Measurements from ENCODE around the gene ASZ1. TPM values are rescaled to one million over a fixed set of nuclear protein-coding genes. Genes with fewer than 3 reads are reported as not detected.

Gene ASZ1
- total RNA-seq, 1 donor from 2014 or later, result not detected

GRCh38 chr7:117403737-117404136 is 23.6 kb downstream of the ASZ1 start:
- intact Hi-C loops (cut with micrococcal nuclease), result no loop called here

- intact Hi-C loops (cut with micrococcal nuclease), result no loop called here
These were observed 25.2 kb downstream of the ASZ1 start for GRCh38 chr7:117402109-117402508.

DNA sequence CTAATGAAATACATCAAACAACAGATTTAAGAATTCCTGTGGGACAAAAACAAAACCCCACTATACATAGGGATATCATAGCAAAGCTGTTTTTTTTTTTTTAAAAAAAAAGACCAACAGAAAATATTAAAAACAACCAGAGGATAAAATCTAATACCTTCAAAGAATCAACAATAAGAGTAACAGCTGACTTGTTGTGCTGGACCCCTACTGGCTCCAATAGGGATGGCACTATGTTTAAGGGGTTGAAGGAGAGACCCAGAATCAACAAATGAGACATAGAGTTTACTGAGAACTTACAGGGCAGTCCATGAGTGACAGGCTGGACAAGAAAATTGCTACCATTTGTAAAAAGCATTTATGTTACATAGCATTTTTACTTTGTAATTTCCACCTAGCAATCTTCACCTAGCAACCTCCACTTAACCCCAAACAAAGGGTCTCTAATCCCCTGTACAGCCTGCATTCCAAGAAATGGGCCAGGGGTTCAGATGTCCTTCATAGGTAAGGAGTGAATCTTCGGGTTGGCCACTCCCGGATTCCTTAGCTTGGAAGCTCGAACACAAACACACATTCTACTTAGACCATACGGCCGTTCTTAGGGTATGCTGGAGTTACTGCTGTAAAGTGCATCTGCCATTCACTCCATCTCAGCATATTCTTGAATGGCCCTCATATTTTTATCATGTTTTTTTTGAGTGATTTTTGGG is 25.8 kb downstream of the ASZ1 start:
- intact Hi-C loops (cut with micrococcal nuclease), result no loop called here

DNA sequence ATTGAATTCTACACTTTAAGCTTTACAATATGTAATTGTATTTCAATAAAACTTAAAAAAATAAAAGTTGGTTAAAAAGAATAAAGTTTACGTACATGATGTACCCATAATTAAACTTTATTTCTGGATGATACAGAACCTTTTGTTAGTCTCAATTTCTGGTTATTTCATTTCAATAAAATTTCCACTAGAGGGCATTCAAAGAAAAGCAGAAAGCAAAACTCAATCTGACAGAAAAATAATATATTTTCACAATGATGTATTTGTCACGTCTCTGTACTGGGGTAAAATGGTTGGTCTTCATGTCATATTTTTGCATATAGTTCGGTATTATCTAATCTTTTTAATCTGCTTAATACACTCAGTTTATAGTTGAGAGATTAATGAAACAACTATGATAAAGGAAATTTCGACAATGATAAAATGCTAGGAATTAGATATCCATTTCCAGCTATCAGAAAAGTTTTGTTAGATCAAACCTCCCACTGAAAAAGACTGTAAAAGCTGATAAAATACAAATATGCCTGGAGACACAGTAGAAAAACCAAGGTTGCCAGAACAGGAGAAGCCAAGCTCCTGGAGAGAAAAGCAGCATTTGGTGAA is 27.4 kb downstream of the ASZ1 start:
- intact Hi-C loops (cut with micrococcal nuclease), result loop anchor here (1.0 to 5.0 kb wide), 3 partner anchors 272 to 753 kb away; no protein-coding TSS in a partner anchor

- intact Hi-C loops (cut with micrococcal nuclease), result loop anchor here (5.0 kb wide), 1 partner anchor 277 kb away; no protein-coding TSS in a partner anchor
These were observed 31.6 kb downstream of the ASZ1 start for GRCh38 chr7:117395743-117396142.

GRCh38 chr7:117393781-117394180 is 33.5 kb downstream of the ASZ1 start:
- intact Hi-C loops (cut with micrococcal nuclease), result no loop called here

- intact Hi-C loops (cut with micrococcal nuclease), result loop anchor here (5.0 kb wide), 1 partner anchor 178 kb away; no protein-coding TSS in a partner anchor
These were observed 37.4 kb downstream of the ASZ1 start for GRCh38 chr7:117389871-117390270.

DNA sequence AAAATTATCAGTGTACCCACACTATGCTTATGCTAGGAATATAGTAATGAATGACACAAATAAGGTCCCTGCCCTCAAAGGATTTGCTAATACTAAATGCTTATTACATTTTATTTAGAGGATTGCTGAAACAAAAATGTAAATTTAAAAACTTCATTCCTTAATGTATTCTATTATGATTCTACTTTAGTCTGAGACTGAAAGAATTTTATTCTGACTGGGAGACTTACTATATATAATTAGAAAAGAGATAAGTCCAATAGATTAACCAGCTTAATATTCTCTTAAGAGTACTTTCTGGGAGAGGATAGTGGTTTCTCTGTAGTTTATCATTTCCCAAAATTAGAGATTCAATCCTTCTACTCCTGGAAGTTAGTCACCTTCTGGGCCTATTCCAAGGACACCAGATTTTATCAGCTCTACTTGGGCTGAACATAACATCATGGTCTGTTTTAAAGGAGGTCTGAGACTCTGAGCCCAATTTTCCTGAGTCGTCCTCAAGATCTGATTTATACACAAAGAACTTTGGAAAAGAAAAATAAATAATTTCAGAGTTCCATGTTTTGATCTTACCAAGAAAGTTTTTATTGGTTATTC is 41.1 kb downstream of the ASZ1 start:
- intact Hi-C loops (cut with micrococcal nuclease), result loop anchor here (5.0 kb wide), 1 partner anchor 174 kb away; no protein-coding TSS in a partner anchor

DNA sequence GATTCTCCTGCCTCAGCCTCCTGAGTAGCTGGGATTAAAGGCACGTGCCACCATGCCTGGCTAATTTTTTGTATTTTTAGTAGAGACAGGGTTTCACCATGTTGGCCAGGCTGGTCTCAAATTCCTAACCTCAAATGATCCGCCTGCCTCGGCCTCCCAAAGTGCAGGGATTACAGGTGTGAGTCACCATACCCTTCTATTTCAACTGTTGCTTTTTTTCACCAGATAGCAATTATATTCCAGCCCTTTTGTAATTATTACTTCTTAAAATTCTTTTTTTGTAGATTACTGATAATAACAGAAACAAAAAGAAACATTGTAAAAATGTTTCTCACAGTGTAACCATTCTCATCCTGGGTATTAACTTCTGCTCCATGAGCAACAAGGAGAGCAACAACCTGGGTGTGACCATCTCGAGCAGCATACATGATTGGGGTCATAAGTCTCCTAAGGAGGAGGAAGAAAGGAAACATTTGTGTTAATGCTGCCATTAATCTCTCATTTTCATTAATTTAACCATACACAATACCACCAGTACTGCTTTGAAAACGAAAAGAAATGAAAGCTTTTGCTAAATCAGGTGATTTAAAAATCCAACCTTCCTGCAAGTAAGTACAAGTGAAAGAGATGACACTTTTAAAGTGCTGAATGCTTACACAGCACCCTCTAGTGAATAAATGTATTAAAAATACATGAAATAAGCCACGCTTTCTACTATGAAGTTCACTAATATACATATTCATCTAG is 41.8 kb downstream of the ASZ1 start:
- intact Hi-C loops (cut with micrococcal nuclease), result loop anchor here (5.0 kb wide), 1 partner anchor 173 kb away; no protein-coding TSS in a partner anchor

DNA sequence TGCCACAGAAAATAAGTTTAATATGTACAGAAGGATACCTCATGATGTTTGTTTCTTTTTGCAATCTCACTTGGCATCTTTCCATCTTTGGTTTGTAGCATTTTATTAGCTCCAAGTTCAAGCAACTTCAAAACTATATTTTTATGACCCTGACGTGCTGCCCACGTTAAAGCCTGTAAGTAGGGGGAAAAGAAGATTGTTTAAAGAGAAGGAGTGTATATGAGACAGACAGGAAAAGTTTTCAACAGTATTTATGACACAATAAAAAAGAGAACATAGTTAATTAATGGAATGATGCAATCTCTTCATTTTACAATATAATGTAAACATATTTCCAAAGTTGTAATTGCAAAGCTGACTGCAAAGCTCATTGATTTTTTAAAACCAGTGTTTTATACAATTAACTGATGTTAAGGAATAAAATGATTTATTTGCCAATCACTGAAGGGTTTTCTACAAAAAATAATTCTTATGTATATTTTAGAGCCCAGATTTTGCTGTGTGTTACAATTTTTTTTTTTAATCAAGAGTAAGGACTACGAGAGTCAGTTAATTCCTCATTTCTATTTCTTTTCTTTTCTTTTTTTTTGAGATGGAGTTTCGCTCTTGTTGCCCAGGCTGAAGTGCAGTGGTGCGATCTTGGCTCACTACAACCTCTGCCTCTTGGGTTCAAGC is 42.5 kb downstream of the ASZ1 start:
- intact Hi-C loops (cut with micrococcal nuclease), result loop anchor here (5.0 kb wide), 1 partner anchor 173 kb away; no protein-coding TSS in a partner anchor

- intact Hi-C loops (cut with micrococcal nuclease), result no loop called here
These were observed 43.7 kb downstream of the ASZ1 start for GRCh38 chr7:117383483-117384189.

DNA sequence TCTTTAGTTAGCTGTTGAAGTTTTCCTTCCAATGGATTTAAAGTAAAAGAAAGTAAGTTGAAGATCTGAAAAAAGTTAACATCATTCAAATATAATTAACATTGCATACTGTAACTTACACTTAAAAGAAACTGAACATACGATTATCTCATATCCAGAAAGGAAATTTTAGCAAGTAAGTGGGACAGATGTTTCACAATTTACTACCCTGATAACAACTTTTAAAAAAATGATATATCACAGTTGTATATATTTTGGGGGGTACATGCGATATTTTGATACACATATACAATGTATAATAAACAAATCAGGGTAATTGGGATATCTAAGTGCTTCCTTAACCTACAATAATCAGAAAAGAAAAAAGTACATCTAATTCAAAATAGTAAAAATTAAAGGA is 44.2 kb downstream of the ASZ1 start:
- intact Hi-C loops (cut with micrococcal nuclease), result no loop called here

DNA sequence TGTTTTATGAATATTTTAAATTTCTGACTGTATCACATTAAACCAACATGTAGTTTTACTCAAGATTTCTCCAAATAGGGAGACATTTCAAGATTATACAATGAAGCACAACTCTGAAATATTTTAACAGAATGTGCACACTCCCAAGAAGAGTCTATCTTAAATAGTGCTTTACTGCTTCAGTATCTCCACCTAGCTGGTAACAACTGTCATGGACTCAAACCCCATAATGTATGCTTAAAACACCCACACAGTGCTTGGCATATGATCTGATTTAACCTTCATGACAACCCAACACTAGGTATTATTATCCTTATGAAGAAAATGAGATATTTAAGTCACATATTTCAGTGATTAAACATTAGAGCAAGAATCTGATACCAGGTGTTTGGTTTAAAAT is 45.9 kb downstream of the ASZ1 start:
- intact Hi-C loops (cut with micrococcal nuclease), result no loop called here

- intact Hi-C loops (cut with micrococcal nuclease), result no loop called here
These were observed 51.9 kb downstream of the ASZ1 start for GRCh38 chr7:117375380-117375779.

DNA sequence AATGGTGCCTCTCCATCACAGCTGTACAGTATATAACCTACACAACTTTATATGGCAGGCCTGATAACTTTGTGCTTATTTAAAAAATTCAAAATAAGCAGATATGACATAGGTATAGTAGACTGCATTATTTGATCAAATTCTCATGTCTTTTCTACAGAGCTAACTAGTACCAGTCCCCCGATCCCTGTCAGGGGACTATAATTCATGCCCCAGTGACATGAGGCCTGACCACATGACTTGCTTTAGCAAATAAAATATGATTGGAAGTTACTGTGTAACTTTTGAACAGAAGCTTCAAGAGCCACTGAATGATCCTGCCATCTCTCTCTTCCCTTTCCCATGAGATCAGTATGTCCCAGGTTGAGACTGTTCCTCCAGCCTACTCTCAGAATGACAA is 55.2 kb downstream of the ASZ1 start:
- intact Hi-C loops (cut with micrococcal nuclease), result no loop called here

DNA sequence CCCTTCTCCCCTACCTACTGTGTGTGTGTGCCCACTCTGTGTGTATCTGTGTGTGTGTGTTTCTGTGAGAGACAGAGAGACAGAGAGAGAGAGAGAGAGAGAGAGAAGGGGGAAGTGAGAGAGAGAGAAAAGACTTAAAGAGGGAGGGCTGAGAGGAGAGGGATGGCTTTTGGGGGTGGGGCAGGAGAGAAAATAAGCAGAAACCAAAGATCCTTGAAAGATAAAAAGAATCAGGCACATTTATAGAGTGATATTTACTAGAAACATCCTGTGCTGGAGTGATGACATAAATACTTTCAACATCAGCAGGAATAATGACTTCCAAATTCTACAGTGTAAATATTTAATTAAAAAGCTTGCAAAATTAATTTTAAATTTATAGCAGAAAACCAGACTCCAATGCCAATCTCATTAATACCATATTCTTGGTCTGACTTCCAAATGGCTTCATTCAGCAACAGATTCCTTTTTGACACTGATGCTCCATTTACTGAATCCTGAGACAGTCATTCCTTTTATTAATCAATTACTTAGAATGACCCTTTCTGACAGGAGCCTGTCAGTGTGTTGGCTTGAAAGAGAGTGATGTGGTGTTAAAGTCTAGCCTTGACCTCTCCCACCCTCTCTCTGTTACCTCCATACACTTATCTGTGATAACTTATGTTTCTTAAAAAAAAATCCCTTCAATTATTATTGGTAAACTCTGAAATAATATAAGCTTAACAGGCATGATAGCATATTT is 62.8 kb downstream of the ASZ1 start:
- intact Hi-C loops (cut with micrococcal nuclease), result no loop called here

GRCh38 chr7:117362294-117362888 is 64.9 kb downstream of the ASZ1 start:
- intact Hi-C loops (cut with micrococcal nuclease), result no loop called here

GRCh38 chr7:117350027-117350426 is 77.3 kb downstream of the ASZ1 start:
- intact Hi-C loops (cut with micrococcal nuclease), result no loop called here

DNA sequence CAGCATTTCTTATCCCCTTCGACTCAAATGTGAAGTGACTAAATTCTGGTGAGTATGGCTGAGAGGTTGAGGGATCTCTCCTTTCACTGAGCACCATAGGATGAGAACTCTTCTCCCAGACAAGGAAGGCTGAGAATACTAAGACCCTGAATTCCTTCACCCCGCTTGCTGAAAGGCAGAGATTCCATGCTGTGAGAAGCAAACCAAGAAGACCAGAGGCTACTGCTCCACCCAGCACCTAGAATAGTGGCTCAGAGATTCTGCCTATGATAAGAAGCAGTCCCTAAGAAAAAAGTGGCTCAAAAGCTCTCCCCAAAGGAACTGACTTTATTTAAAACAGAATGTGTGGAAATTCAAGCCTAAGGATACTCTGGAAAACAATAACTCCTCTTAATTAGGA is 77.7 kb downstream of the ASZ1 start:
- intact Hi-C loops (cut with micrococcal nuclease), result no loop called here
